HG02642 (cell line): ENCODE data around the gene SIPA1L3.

Experiments used
- ATAC-seq: cut with Tn5 transposase; IDR thresholded peaks from one replicate; pipeline ENCODE4 v1.9.1; 2021; ENCODE audit warnings: mild to moderate bottlenecking; ENCODE audit not compliant: unreplicated experiment, poor library complexity

The SIPA1L3 gene

GRCh38 chr19:37973666-37974065 is 66.7 kb downstream of the SIPA1L3 start:
- no peak for ATAC-seq

DNA sequence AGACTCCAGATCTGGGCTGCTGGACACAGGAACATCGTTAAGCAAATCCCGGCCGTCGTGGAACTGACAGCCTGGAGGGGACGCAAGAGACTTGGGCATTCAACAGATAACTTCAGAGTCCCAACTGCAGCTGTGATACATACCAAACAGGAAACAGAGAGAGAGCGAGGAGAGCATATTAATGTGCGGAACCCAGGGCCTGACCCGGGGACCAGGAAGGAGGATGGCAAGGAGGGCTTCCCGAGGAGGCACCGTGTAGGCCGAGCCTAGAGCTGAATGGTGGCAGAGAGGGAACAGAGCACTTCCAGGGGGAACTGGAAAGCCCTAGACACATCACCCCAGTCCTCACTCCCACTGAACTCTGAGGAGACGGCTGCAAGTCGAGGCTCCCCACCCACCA is 68.1 kb downstream of the SIPA1L3 start:
- no peak for ATAC-seq

GRCh38 chr19:37975596-37976515 is 68.8 kb downstream of the SIPA1L3 start:
- ATAC-seq, result no peak

DNA sequence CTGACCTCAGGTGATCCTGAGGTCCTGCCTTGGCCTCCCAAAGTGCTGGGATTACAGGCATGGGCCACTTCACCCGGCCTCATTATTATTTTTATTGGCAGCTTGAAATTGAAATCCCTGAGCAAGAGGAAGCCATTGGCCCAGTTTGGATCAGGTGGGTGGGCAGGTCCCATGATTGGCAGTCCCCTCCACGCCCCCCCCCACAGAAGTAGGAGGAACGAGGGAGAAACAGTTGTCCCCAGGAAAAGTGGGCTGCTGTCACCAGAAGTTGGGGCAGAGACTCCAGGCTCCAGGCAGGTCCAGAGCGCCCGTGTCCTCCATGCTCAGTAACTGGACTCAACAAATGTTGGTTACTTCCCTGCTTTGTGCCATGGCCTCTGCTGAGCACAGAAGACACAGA is 70.4 kb downstream of the SIPA1L3 start:
- no peak for ATAC-seq

GRCh38 chr19:37977992-37978391 is 71.0 kb downstream of the SIPA1L3 start:
- ATAC-seq, result no peak

- peak; percentile 45 for ATAC-seq
Measured at GRCh38 chr19:37979547-37980082, 72.6 kb downstream of the SIPA1L3 start.

DNA sequence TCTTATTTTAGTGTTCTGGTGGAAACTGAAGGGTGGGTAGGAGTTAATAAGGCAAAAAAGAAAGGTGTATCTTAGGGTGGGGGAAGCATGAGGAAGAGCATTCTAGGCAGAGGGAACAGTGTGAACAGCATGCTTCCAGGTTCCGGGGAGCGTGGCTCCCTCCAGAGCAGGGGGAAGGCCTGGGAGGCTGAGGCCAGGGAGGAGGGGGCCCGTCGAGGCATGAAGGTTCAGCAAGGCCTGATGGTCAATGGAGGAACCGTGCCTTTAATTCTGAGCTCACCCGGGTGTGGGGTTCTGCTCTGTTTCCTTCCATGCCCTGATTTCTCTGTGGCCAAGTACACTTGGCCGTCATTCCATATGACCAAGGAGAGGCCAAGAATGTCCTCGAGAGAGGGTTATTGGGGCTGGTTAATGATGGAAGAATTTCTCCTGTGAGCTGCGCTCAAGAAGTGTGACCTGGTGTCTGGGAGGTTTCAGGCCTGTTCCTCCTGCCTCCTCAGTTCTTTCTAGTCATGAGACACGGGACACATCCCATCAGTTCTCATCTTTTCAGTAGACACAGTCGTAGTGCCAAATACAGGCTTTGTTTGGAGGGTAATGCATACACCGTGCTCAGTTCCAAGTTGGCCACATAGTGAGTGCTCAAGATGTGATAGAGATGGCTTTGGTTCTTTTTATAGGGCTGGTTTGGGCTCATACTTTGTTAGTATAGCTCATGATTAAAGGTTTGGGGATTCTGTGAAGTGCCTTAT is 73.6 kb downstream of the SIPA1L3 start:
- no peak for ATAC-seq

DNA sequence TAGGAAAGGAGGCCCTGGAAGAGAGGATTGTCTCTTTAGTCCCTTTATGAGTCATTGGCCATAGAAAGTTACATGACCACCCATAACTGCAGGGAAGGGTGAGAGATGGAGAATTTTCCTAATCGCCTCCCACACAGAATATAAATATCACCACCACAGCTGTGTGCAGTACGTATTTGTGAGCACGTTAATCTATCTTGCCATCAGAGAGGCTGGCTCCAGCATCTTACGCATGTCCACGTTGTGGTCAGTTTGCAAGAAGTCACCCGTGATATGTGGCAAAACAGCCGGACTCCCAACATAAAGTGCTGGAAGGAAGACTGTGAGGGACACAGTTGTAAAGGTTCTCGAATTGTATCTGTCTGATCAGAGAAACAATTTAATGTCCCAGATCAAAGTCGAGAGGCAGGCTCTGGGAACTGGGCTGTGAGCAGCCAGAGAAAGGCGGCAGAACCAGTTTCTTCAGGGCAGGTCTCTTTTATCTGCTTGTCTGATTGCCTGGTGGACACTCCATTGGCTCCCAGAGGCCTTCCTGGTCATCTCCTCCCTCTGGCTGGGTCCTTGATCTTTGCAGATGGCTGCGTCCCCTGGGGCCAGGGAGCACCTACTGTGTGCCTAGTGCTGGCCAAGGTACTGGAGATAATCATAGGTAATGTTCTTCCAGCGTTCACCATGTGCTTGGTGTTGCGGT is 74.9 kb downstream of the SIPA1L3 start:
- no peak for ATAC-seq

DNA sequence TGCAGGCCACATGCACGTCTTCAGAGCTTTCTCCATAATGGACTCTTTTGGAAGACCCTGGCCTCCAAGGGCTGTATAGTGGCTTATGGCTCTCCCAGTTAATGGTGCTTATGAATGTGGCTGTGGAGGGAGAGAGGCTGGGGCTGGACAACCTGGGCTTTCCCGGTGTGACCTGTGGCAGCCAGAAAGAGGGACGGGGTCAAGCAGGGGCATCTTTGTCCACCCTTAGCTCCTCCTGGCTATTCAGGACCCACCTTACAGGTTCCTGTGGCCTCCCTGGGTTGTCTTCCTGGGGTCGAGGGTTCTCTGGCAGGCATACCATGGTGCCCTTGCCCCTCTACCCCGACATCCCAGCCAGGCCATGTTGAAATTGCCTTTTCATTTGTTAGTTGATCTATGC is 75.6 kb downstream of the SIPA1L3 start:
- no peak for ATAC-seq

DNA sequence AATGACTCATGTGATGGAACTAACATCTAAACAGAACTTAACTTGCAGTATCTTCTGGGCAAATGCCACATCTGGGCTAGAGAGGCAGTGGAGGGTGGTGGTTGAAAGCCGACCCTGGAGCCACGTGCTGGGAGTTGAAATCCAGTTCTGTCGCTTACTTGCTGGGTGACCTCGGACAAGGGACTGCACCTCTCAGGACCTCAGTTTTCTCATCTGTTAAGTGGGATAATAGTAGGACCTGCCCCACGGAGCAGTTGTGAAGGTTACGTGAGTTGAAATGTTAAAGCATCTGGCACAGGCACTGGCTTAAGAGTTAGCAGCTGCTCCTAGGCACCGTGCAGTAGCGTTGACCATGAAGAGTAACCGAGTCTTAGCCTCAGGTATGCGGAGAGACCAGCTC is 76.1 kb downstream of the SIPA1L3 start:
- no peak for ATAC-seq

- ATAC-seq, result no peak
Measured at GRCh38 chr19:37983916-37984315, 76.9 kb downstream of the SIPA1L3 start.

- ATAC-seq, result no peak
Measured at GRCh38 chr19:37986048-37986750, 79.2 kb downstream of the SIPA1L3 start.

DNA sequence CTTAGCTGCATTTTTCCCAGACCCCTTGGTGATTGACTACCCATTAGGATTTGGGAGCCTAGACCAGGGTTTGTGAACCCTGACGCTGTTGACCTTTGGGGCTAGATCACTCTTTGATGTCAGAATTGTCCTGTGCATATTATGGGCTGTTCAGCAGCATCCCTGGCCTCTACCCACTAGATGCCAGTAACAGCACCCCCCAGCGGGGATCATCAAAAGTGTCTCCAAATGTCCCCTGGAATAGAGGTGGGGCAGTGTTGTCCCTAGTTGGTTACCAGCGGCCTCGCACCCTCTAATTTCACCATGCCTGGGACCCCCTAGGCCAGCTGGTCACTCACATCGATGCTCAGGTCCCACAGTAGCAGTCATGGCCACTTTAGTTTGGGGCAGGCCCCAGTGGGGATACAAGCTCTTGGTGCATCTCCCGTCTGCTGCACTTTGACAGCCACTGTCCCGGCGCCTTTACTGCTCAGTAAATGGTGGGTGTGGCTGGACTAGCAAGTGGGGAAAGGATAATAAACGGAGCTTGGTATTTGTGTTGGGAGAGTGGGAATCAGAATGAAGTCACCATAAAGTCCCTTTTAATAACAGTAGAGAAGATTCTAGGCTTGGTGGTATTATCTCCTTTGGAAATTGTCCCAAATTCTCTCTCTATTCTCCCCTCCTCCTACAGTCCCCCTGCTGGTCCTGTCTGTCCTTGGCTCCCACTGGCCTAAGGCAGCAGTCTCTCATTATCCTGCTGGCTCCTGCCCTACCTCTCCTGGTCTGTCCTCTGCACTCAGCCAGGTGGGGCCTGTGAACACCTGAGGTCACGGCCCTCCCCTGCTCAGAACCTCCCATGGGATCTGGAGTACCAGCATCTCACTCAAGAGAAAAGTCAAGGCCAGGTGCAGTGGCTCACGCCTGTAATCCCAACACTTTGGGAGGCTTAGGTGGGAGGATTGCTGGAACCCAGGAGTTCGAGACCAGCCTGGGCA is 80.6 kb downstream of the SIPA1L3 start:
- ATAC-seq, result no peak

- no peak for ATAC-seq
Measured at GRCh38 chr19:37988758-37989635, 82.0 kb downstream of the SIPA1L3 start.

DNA sequence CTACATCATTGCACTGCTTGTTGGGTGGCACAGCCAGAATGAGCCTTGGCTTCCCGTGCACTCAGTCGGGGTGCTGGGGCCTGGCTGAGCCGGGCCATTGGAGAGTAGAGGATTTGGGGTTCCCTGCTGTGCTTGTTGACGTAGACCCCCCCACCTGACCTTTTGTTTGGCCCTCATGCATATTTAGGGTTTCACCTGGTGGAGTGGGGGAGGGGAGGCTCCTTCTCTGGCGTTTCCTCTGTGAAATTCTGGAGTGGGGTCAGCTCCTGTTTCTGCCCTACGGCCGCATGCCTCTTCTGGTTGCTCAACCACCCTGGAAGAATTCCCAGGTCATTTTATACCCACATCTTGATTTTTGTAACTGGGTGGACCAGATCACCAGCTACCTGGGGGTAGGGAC is 82.8 kb downstream of the SIPA1L3 start:
- no peak for ATAC-seq

DNA sequence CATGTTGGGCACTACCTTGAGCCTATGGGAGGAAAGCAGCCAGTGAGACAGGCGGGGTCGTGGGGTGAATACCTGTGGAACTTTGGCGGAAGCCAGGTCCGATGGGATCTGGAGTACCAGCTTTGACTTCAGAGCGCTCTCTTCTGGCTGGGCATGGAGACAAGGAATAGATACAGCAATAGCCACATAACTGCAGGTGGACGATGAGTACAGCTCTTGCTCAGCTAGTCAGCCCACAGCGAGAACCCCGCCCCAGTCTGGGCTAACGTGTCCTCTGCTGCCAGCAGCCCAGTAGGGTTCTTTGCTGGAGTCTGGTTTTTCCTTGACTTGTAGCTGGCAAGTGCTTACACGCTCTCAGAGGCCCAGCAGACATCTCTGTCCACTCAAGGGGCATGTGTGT is 83.4 kb downstream of the SIPA1L3 start:
- no peak for ATAC-seq

DNA sequence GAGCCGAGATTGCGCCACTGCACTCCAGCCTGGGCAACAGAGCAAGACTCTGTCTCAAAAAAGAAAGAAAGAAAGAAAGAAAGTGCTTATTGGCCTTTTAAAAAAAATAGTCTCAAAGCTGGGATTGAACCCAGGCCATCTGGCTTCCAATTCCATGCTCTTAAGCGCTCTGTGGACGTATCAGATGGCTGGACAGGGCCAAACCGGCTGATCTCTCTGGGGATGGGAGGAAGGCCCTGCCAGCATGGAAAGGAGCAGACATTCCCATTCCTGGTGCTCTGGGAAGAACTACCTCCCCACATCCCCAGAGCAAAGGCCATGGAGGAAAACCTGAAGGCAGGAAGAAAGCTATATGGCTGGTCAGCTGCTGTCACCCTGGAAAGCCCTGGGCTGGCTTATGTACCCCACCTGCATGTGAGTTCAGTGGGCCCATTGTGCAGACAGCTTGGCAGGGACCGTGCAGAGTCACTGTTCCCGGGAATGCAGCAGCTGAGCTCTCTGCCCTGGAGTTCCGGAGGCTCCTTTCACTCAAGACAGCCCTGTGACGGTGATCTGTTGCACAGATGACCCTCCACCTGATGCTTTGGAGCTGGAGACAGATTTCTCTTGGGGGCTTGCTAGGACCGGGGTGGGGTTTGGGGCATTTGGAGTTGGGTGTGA is 84.3 kb downstream of the SIPA1L3 start:
- no peak for ATAC-seq
